A549 (cell line): Measurements from ENCODE around the gene TPP2.

Experiments
- EHF ChIP-seq: fragments of 250-450 bp; sonication (Bioruptor Pico); IDR thresholded peaks from 2 replicates; pipeline ENCODE4 v1.5.0; 2020; ENCODE audit warnings: mild to moderate bottlenecking
- HOXB5 ChIP-seq: fragments of 250-450 bp; sonication (Bioruptor Pico); IDR thresholded peaks from 2 replicates; pipeline ENCODE4 v1.5.0; 2020; ENCODE audit warnings: mild to moderate bottlenecking, moderate library complexity
- KDM1A ChIP-seq: fragments of 200-600 bp; sonication (generic); IDR thresholded peaks from 2 replicates; pipeline ENCODE4 v1.6.1; 2016; ENCODE audit warnings: low read depth, mild to moderate bottlenecking
- KDM5A ChIP-seq: fragments of 200-600 bp; sonication (generic); IDR thresholded peaks from 2 replicates; pipeline ENCODE4 v1.6.1; 2016; ENCODE audit warnings: antibody characterized with exemption, mild to moderate bottlenecking
- MAFK ChIP-seq: fragments of 450-650 bp; IDR thresholded peaks from 2 replicates; pipeline ENCODE4 v1.6.1; 2014; ENCODE audit not compliant: partially characterized antibody
- NPAS2 ChIP-seq: fragments of 250-450 bp; sonication (Bioruptor Pico); IDR thresholded peaks from 2 replicates; pipeline ENCODE4 v1.8.0; 2022; ENCODE audit warnings: mild to moderate bottlenecking, moderate library complexity, borderline replicate concordance
- PHF8 ChIP-seq: fragments of 200-600 bp; sonication (generic); IDR thresholded peaks from 2 replicates; pipeline ENCODE4 v1.6.1; 2016; ENCODE audit warnings: low read depth, mild to moderate bottlenecking, antibody characterized with exemption, moderate library complexity, borderline replicate concordance
- POLR2A ChIP-seq: IDR thresholded peaks from 2 replicates; pipeline ENCODE4 v1.6.1; 2012; ENCODE audit warnings: mild to moderate bottlenecking, low read length
- RAD21 ChIP-seq, 2 experiments: fragments of >200 bp in 1 of 2; sonication (Bioruptor Twin) in 1 of 2; formaldehyde crosslinking in 1 of 2; IDR thresholded peaks in 1 of 2; conservative IDR thresholded peaks in 1 of 2; 2 replicates in 1 of 2; 3 replicates in 1 of 2; pipeline ENCODE4 v1.6.1; 2012 to 2018; ENCODE audit warnings: inconsistent platforms in 1 of 2
- SMC3 ChIP-seq: fragments of >200 bp; sonication (Bioruptor Twin); formaldehyde crosslinking; IDR thresholded peaks from 3 replicates; pipeline ENCODE4 v1.6.1; 2018; ENCODE audit warnings: inconsistent platforms
- TF ChIP-seq, protein P1 (sequence below): fragments of >200 bp; sonication (Bioruptor Twin); formaldehyde crosslinking; IDR thresholded peaks from 3 replicates; pipeline ENCODE4 v1.5.1; 2016
- TF ChIP-seq, protein P2 (sequence below): fragments of 200-600 bp; sonication (generic); IDR thresholded peaks from 2 replicates; pipeline ENCODE4 v1.6.1; 2016; ENCODE audit warnings: antibody characterized with exemption, mild to moderate bottlenecking, moderate library complexity

DNA sequence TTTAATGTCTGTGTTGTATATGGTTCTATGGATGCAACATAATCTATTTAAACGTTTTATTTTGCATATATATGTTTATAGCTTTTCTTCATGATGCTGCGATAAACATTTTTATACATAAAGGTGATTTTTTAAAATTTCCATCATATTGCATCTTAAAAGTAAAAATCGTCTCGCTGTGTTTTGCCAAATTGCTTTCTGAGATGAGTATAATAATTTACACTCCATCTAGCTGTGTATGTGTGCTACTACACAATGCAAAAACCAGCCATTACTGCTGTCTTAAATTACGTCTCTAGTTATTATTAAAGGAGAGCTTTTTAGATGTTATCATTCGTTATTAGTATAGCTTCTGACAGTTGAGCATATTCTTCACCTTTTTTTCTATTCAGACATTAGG is 60.8 kb downstream of the TPP2 start:
- TF ChIP-seq, protein P1, sequence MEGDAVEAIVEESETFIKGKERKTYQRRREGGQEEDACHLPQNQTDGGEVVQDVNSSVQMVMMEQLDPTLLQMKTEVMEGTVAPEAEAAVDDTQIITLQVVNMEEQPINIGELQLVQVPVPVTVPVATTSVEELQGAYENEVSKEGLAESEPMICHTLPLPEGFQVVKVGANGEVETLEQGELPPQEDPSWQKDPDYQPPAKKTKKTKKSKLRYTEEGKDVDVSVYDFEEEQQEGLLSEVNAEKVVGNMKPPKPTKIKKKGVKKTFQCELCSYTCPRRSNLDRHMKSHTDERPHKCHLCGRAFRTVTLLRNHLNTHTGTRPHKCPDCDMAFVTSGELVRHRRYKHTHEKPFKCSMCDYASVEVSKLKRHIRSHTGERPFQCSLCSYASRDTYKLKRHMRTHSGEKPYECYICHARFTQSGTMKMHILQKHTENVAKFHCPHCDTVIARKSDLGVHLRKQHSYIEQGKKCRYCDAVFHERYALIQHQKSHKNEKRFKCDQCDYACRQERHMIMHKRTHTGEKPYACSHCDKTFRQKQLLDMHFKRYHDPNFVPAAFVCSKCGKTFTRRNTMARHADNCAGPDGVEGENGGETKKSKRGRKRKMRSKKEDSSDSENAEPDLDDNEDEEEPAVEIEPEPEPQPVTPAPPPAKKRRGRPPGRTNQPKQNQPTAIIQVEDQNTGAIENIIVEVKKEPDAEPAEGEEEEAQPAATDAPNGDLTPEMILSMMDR: no peak
- TF ChIP-seq, protein P2, sequence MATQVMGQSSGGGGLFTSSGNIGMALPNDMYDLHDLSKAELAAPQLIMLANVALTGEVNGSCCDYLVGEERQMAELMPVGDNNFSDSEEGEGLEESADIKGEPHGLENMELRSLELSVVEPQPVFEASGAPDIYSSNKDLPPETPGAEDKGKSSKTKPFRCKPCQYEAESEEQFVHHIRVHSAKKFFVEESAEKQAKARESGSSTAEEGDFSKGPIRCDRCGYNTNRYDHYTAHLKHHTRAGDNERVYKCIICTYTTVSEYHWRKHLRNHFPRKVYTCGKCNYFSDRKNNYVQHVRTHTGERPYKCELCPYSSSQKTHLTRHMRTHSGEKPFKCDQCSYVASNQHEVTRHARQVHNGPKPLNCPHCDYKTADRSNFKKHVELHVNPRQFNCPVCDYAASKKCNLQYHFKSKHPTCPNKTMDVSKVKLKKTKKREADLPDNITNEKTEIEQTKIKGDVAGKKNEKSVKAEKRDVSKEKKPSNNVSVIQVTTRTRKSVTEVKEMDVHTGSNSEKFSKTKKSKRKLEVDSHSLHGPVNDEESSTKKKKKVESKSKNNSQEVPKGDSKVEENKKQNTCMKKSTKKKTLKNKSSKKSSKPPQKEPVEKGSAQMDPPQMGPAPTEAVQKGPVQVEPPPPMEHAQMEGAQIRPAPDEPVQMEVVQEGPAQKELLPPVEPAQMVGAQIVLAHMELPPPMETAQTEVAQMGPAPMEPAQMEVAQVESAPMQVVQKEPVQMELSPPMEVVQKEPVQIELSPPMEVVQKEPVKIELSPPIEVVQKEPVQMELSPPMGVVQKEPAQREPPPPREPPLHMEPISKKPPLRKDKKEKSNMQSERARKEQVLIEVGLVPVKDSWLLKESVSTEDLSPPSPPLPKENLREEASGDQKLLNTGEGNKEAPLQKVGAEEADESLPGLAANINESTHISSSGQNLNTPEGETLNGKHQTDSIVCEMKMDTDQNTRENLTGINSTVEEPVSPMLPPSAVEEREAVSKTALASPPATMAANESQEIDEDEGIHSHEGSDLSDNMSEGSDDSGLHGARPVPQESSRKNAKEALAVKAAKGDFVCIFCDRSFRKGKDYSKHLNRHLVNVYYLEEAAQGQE: no peak
- TF ChIP-seq RAD21 (conservative IDR thresholded peaks at IDR 0.05 in 1 of 2, IDR thresholded peaks at IDR 0.05 in 1 of 2): no peak
- TF ChIP-seq KDM5A: no peak
- no peak for TF ChIP-seq KDM1A
- no peak for TF ChIP-seq POLR2A
- no peak for TF ChIP-seq SMC3
- TF ChIP-seq NPAS2 (CRISPR knock-in tag): no peak
- no peak for TF ChIP-seq HOXB5 (CRISPR knock-in tag)
- TF ChIP-seq MAFK: no peak
- TF ChIP-seq PHF8: no peak
- no peak for TF ChIP-seq EHF
